Activated naive CD4-positive, alpha-beta T cell treated with anti-CD3 and anti-CD28 coated beads, Interleukin-2, amount 50 U/mL, for 72 hours (primary cell): ENCODE measurements around the gene MYH6. TPM values are rescaled to one million over a fixed set of nuclear protein-coding genes. Genes with fewer than 3 reads are reported as not detected.
A peak's percentile ranks its signal among the peaks of the same experiment; 100 is the strongest.
"Not testable (repeated sequence)": the region's sequence is repeated elsewhere in the genome, so short reads cannot be mapped to it uniquely, and the experiment has no call there.

Experiments used
- ATAC-seq, 2 donors: fragments of 150-1000 bp; cut with Tn5 transposase; 2 replicates each; pipeline ENCODE4 v1.10.0; 2021; ENCODE audit warnings: mild to moderate bottlenecking in 2 of 2, moderate library complexity in 2 of 2
- DNase-seq, 2 donors: peaks; one replicate each; pipeline ENCODE4 v3.0.0; 2021 to 2022; ENCODE audit warnings: low spot score in 2 of 2
- H3K27ac Mint-ChIP-seq, 2 donors: one replicate each; pipeline ENCODE4 v1.8.0; 2022; ENCODE audit warnings: mild to moderate bottlenecking in 2 of 2, mixed read lengths in 2 of 2
- H3K36me3 Mint-ChIP-seq, 2 donors: one replicate each; pipeline ENCODE4 v1.8.0; 2022; ENCODE audit warnings: mixed read lengths in 2 of 2
- H3K9me3 Mint-ChIP-seq, 2 donors: one replicate each; pipeline ENCODE4 v1.8.0; 2022; ENCODE audit warnings: mixed read lengths in 2 of 2
- total RNA-seq, 2 donors: library from RNA; stranded (reverse); gene quantifications; one replicate each; pipeline ENCODE4 v1.2.3, GENCODE V29; 2022

Gene MYH6
- total RNA-seq, 2 donors from 2014 or later, result 0.60 TPM; not detected in 1

DNA sequence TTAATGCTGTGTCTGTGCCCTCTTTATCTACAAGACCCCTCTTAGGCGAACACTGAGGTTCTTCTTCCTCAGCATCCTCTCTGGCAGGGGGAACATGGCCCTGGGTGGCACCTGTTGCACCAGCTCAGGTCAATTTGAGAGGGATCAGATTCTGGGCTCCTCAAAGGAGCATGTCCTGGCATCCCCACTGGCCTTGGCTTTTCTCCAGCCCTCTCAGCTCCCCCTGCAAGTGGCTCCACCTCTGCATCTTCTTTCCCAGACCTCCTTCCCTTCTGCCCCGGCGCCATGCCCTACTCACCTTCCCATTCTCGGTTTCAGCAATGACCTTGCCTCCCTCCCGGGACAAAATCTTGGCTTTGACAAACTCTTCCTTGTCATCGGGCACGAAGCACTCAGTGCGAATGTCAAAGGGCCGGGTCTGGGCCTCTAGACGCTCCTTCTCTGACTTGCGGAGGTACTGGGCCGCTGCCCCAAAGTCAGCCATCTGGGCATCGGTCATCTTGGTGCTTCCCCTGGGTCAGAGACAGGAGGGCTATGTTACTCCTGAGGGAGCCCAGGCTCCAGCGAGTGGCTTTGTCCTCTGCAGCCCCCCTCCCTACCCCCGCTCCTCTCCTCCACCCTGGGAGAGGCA, 1.2 kb downstream of the MYH6 start:
- DNase-seq (no peak), ATAC-seq (no peak)
- H3K27ac Mint-ChIP-seq, result no peak overlapping the region
- no peaks in the 10 kb centered on the region for H3K9me3 Mint-ChIP-seq
- no peaks in the 10 kb centered on the region for H3K36me3 Mint-ChIP-seq

DNA sequence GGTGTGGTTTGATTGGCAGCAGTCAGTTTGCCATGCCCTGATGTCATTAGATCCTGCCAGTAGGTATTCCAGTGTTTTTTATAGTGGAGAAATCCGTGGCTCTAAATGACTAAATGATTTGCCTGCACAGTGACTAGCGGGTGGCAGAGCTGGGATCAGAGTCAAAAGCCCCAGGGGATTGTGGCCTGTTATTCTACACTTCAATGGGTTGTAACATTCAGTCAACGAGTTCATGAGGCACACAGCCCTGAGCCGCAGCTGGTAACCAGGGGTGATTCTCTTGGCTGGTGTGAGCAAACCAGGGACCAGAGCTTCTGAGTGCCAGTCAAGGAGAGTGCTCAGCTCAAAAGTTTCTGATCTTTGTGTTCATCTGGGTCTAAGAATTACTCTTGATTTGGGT, 1.8 kb downstream of the MYH6 start:
- no peak overlapping the region for H3K27ac Mint-ChIP-seq
- H3K9me3 Mint-ChIP-seq, result no peaks in the 10 kb centered on the region
- DNase-seq, result no peak
- H3K36me3 Mint-ChIP-seq, result no peaks in the 10 kb centered on the region
- ATAC-seq, result no peak

DNA sequence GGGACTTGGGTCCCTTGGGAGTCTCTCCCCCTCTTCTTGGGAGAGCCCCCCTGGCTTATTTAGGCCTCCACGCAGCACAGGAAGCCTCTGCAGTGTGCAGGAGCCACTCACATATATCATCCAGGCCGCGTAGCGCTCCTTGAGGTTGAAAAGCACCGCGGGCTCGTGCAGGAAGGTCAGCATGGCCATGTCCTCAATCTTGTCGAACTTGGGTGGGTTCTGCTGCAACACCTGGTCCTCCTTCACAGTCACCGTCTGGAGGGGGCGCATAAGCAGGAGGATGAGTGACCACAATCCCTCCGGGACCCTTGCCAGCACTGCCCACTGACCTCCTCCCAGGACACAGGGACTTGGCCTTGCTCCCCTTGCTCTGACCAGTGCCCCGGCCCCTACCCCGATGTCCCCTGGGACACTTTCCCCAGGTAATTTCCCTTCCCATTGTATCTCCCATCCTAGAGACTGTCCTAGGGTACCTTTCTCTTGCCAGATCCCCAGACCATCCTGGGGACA, 2.5 kb downstream of the MYH6 start:
- no peak for DNase-seq
- ATAC-seq, result no peak
- Mint-ChIP-seq H3K27ac (no peak overlapping the region), H3K36me3 (no peaks in the 10 kb centered on the region), H3K9me3 (no peaks in the 10 kb centered on the region)

DNA sequence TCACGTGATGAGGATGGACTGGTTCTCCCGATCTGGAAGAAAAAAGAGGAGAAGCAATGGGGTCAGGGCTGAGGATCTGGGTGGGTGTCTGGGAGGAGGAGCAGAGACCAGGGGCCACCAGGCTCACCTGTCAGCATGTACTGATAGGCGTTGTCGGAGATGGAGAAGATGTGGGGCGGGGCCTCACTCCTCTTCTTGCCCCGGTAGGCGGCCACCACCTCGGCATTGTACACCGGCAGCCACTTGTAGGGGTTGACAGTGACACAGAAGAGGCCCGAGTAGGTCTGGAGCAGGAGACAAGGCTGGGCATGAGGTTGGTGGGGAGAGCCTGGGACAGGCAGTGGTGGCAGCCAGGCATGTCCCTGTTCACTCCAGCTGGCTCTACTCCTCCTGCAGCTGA, 3.0 kb downstream of the MYH6 start:
- Mint-ChIP-seq H3K9me3 (no peaks in the 10 kb centered on the region), H3K27ac (no peak overlapping the region), H3K36me3 (no peaks in the 10 kb centered on the region)
- DNase-seq, result no peak
- no peak for ATAC-seq

DNA sequence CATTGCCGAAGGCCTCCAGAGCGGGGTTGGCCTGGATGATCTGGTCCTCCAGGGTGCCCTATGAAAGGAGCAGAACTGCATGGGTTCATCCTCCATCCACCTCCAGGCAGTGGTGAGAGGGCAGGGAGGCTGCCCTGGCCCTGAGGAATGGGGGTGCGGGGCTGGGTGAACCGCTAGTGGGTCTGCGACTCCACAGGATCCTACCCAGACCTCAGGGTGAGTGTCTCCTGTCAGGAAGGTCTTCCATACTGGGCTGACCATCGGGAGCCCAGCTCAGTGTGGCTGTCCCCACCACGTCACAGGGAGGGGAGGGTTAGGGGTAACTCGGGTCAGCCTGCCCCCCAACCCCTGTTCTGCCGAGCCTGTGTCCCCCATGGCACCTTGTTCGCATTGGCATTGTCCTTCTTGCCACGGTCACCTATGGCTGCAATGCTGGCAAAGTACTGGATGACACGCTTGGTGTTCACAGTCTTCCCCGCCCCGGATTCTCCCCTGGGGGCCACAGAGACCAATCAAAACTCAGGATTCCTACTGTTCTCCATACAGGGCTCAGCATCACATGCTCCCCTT, 3.7 kb downstream of the MYH6 start:
- Mint-ChIP-seq H3K36me3 (no peaks in the 10 kb centered on the region), H3K9me3 (no peaks in the 10 kb centered on the region), H3K27ac (no peak overlapping the region)
- DNase-seq (no peak), ATAC-seq (no peak)

DNA sequence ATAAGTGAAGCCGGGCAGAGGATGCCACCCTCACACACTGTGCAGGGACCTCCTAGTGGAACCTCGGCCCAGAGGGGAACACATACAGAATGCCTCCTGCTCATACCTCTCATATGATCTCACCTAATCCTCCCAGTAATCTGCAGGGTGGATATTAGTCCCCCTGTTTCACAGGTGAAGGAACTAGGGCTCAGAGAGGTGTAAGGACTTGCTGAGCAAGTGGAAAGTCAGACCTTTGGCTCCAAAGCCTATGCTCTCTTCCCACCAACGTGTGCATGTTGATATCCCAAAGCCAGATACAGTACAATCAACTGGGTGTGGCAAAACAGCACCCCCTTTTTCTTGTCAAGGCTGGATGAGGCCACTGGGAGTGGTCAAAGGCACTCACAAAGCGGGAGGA, 4.2 kb downstream of the MYH6 start:
- no peak for ATAC-seq

DNA sequence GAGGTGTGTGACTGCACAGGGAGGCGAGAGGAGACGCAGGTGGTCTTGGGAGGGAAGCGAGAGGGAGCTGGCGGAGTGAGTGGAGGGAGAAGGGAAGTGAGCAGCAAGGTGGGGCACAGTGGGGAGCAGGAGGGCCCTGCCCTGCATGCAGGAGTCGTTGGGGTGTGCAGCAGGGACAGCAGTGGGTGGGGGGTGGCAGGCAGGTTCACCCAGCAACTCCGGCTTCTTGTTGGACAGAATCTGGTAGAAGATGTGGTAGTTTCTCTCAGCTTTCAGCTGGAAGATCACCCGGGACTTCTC, 5.0 kb downstream of the MYH6 start:
- ATAC-seq (no peak), DNase-seq (no peak)
- H3K36me3 Mint-ChIP-seq, result no peaks in the 10 kb centered on the region
- H3K9me3 Mint-ChIP-seq, result no peaks in the 10 kb centered on the region
- H3K27ac Mint-ChIP-seq, result peak overlapping the region in 1 of 2 donors; percentile 1

More for the DNA sequence above, 4.2 kb downstream of the MYH6 start:
- no peaks in the 10 kb centered on the region for H3K9me3 Mint-ChIP-seq
- DNase-seq, result no peak
- H3K36me3 Mint-ChIP-seq, result no peaks in the 10 kb centered on the region
- no peak overlapping the region for H3K27ac Mint-ChIP-seq

DNA sequence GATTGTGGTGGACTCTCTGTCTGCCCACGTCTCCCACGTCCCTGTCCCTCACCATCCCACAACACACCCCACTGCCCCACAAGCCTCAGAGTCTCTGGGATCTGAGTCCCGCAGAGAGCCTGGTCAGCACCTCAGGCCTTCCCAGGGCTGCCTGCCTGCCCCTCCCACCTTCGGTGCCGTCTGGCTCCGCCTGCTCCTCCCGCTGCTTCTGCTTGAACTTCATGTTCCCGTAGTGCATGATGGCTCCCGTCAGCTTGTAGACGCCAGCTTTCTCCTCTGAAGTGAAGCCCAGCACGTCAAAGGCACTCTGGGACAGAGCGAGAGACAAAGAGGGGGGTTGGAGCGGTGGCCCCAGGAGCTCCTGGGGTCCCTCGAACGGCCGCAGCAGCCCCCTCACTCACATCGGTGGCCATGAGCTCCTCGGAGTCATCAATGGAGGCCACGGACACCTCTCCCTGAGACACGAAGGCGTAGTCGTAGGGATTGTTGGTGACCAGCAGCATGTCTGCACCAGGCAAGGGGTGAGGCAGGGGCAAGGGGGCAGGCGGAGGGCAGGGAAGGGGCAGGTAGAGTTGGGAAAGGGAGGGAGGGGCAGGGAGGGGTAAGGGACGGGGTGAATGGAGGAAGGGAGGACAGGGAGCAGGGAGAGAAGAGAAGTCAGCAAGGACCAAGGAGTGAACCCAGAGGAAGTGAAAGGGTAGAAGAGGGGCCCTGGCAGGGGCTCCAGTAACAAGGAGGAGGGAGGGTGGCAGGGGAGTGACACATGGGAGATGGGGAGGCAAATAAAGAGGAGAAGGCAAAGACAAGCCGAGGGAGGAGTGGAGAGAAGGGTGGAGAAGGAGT, 5.6 kb downstream of the MYH6 start:
- Mint-ChIP-seq H3K9me3 (no peaks in the 10 kb centered on the region), H3K36me3 (no peaks in the 10 kb centered on the region), H3K27ac (peak overlapping the region in 1 of 2 donors; percentile 1)
- ATAC-seq (no peak), DNase-seq (no peak)

DNA sequence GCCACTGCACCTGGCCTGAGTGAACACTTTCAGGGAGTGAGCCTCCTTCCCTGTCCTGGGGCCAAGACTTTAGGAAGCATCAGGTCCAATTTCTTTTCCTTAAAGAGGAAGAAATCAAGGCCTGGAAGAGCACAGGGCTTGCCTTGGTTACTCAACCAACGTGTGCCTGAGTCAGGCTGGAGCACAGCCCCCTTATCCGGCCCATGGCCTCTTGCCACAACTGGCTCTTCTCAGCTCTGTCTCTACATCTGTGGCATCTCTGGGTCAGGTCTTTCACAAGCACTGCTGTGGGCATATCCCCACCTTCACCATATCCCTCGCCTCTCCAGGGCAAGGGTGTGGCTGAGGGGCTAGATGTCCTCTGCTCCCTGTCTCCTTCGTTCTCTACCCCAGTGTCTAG, 6.8 kb downstream of the MYH6 start:
- no peak for ATAC-seq
- H3K27ac Mint-ChIP-seq, result peak overlapping the region in 1 of 2 donors; percentile 17
- no peak for DNase-seq
- H3K36me3 Mint-ChIP-seq, result no peaks in the 10 kb centered on the region
- no peaks in the 10 kb centered on the region for H3K9me3 Mint-ChIP-seq

DNA sequence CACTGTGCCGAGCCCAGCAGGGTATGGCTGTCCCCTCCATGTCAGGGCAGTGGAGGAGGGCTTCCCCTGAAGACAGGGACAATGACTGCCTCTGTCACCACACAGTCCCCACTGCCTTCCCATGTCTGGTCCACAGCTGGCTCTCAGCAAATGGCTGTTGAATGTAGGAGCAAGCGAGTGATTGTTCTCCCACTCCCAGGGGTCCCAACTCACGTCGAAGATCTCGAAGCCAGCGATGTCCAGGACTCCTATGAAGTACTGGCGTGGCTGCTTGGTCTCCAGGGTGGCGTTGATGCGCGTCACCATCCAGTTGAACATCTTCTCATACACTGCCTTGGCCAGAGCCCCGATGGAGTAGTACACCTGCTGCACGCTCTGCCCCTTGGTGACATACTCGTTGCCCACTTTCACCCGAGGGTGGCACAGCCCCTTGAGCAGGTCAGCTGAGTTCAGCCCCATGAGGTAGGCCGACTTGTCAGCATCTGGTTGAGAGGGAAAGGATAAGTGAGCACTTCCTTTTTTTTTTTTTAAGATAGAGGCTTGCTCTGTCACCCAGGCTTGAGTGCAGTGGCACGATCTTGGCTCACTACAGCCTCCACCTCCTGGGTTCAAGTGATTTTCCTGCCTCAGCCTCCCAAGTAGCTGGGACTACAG, 7.5 kb downstream of the MYH6 start:
- ATAC-seq, H3K27ac Mint-ChIP-seq, H3K36me3 Mint-ChIP-seq, DNase-seq, H3K9me3 Mint-ChIP-seq: not testable (repeated sequence)

DNA sequence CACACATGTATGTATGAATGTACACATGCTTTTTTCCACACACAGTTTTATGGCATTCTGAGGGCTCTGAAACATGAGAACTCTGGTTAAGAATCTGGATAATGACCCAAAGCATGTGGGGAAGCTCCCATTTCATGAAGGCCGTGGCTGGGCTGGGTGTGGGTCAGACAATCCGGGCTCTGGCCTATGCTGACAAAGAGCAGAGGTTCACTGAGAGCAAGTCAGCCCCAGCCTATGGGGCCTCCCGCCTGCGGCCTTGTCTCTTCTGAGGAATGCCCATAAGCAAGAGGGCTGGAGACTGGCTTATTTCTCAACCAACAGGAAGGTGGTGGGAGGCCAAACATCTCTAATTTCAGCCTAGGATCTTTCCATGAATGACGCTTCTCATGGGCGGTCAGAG, 8.5 kb downstream of the MYH6 start:
- Mint-ChIP-seq H3K9me3 (no peaks in the 10 kb centered on the region), H3K36me3 (no peaks in the 10 kb centered on the region), H3K27ac (peak overlapping the region in 1 of 2 donors; percentile 1)
- no peak for DNase-seq
- ATAC-seq, result no peak

DNA sequence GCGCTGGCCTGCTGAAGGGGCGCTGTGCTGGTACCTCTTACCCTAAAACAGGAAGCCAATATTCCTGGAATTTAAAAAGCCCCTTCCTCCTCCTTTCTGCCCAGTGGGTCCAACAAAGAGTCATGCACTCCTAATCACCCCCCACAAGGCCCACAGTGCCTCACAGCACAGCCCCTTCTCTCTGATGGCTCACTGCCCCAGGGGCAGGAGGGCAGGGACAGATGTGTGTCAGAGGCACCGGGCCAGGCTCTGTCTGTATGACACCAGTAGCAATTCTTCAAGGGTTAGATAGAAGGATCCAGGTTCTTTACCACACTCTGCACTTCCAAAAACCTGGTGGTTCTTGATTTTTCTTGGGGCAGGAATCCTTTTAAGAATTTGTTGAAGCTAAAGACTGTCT, 8.9 kb downstream of the MYH6 start:
- ATAC-seq (no peak), DNase-seq (no peak)
- H3K27ac Mint-ChIP-seq, result no peak overlapping the region
- H3K36me3 Mint-ChIP-seq, result no peaks in the 10 kb centered on the region
- no peaks in the 10 kb centered on the region for H3K9me3 Mint-ChIP-seq

DNA sequence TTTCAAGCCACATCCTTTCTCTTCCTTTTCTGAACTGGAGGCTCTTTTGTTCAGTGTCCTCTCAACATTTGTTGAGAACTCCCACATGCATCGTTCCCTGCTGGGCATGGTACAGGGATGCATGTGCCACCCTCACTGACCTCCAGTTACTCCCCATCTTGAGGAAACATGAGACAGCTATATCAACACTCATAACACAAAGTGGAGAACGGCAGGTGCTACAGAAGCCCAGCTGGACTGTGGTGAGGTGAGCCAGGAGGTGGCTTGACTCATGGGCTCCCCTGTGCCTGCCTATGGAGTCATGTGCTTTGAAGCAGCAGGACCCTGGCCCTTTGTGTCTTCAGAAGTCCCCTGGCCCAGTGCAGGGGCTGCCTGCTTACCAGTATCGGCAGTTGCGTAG, 9.7 kb downstream of the MYH6 start:
- no peaks in the 10 kb centered on the region for H3K36me3 Mint-ChIP-seq
- DNase-seq, result no peak
- no peaks in the 10 kb centered on the region for H3K9me3 Mint-ChIP-seq
- ATAC-seq, result no peak
- H3K27ac Mint-ChIP-seq, result no peak overlapping the region

DNA sequence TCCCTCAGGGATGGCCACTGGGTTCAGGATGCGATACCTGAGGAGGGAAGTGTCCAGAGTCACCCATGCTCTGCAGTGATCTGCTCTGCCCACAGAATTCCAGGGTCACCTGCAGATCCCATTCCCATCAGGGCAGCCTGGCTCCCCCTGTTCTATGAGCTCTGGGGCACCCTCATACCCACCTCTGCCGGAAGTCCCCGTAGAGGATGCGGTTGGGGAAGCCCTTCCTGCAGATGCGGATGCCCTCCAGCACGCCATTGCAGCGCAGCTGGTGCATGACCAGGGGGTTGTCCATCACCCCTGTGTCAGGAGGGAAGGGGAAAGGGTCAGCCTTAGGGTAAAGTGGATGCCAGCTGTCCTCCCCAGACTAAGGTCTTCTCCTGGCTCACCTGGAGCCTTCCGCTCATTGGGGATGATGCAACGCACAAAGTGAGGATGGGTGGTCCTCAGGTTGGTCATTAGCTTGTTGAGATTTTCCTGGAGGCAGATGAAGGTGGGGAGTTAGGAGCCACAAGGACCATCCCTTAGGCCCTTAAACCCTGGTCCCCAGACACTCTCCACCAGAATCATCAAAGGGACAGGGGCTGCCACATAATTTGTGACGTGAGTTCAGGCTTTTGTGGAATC, 11.2 kb downstream of the MYH6 start:
- Mint-ChIP-seq H3K27ac (no peak overlapping the region), H3K9me3 (no peaks in the 10 kb centered on the region), H3K36me3 (no peaks in the 10 kb centered on the region)
- no peak for ATAC-seq
- no peak for DNase-seq

DNA sequence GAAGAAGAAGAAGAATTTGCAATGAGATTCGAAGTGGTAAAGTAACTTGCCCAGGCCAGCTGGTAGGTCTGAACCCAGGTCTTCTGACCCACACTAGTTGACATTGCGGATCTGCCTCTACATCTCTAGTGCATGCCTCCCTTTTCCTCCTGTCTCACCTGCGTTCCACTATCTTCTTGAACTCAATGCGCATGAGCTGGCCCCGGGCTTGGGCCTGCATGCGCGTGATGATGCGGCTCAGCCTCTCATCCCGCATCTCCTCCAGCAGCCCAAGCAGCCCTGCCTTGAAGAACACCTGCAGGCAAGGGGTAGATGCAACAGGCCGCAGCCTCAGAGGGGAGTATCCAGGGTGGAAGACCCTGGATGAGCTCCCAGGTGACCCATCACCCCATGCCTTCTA, 11.9 kb downstream of the MYH6 start:
- ATAC-seq (no peak), DNase-seq (no peak)
- H3K36me3 Mint-ChIP-seq, result no peaks in the 10 kb centered on the region
- no peaks in the 10 kb centered on the region for H3K9me3 Mint-ChIP-seq
- no peak overlapping the region for H3K27ac Mint-ChIP-seq

DNA sequence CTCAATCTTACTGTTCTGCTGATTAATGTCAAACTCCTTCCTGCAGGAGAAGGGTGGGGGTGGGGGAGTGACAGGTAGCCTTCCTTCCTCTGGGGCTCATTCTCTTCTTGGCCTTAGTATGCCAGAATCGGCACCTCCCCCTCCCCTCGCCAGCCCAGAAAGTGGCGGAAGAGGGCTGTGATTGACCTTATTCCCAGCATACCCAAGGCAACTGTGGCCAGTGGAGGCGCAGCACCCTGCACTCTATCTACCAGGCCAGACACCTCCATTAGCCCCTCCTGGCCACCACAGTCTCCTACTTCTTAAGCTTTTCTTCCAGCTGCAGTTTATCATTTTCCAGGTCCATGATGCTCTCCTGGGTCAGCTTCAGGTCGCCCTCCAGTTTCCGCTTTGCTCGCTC, 15.5 kb downstream of the MYH6 start:
- Mint-ChIP-seq H3K27ac (no peak overlapping the region), H3K9me3 (no peaks in the 10 kb centered on the region), H3K36me3 (no peaks in the 10 kb centered on the region)
- DNase-seq, result no peak
- no peak for ATAC-seq

DNA sequence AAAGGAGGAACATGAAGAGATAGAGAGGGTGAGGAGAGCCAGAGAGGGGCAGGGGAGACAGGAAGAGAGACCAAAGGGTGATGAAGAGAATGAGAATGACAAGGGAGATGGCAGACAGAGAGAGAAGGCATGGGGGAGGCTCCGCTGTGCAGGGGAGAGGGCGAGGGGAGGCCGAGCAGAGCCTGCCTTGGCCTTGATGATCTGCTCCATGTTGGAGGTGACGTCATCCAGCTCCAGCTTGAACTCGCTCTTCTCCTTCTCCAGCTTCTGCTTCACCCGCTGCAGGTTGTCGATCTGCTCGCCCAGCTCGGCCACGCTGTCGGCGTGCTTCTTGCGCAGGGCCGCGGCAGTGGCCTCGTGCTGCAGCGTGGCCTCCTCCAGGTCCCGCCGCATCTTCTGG, 18.2 kb downstream of the MYH6 start:
- not testable (repeated sequence) for H3K27ac Mint-ChIP-seq

More for the DNA sequence above, 18.2 kb downstream of the MYH6 start:
- H3K9me3 Mint-ChIP-seq, ATAC-seq, DNase-seq, H3K36me3 Mint-ChIP-seq: not testable (repeated sequence)
